ENCODE measurements around the gene PPEF2.

PPEF2 gene

DNA sequence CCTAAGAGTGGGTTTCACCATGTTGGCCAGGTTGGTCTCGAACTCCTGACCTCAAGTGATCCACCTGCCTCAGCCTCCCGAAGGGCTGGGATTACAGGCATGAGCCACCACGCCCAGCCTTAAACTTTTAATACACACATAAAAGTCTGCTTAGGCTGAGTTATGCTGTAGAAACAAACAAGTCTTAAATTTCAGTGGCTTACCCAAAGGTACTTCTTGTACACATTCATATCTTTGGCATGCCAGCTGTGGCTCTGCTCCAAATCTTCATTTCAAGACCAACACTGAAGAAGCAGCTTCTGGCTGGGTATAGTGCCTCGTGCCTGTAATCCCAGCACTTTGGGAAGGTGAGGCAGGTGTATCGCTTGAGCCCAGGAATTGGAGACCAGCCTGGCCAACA, 80.3 kb downstream of the PPEF2 start:
- no peak for TF ChIP-seq CTCF (IDR thresholded peaks at IDR 0.05)

DNA sequence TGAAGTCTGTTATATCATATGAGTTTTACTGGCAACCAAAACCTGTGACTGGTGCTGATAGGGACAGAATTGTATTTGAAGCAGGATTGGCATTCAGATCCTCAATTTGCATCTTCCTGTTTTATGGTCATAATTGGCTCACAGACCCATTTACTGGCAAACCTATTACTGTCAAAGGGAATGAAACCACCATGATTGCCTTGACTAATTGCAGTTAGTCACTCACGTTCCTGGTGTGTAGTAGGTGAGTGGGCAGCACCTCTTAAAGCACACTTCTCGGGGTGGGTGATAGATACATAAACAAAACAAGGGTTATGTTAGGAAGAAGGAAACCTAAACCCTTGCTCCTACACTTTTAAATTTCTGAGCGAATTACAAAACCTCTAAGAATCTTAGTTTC, 81.0 kb downstream of the PPEF2 start:
- TF ChIP-seq CTCF (IDR thresholded peaks at IDR 0.05): no peak

DNA sequence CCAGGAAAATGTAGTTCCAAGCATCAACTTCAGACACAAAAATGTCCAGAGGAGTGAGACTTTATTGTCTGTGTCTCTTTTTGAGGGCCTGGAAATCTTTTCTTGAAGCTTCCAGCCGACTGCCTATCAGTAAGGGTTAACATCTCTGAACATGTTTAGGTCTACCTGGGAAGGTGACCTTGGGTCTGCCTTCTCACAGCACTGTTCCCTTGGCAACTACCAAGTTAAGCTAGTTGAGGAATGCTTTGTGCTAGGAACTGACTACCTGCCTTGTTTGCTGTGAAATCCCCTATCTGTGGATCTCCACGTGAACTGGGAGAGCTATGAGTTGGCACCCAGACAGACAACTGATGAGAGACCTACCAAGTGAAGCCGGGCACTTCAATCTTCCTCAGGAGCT, 81.6 kb downstream of the PPEF2 start:
- no peak for TF ChIP-seq CTCF (IDR thresholded peaks at IDR 0.05)

GRCh38 chr4:75820197-75820596, 82.1 kb downstream of the PPEF2 start:
- TF ChIP-seq CTCF (IDR thresholded peaks at IDR 0.05): no peak

- TF ChIP-seq CTCF (IDR thresholded peaks at IDR 0.05): no peak
These were observed 83.1 kb downstream of the PPEF2 start for GRCh38 chr4:75819121-75819520.

DNA sequence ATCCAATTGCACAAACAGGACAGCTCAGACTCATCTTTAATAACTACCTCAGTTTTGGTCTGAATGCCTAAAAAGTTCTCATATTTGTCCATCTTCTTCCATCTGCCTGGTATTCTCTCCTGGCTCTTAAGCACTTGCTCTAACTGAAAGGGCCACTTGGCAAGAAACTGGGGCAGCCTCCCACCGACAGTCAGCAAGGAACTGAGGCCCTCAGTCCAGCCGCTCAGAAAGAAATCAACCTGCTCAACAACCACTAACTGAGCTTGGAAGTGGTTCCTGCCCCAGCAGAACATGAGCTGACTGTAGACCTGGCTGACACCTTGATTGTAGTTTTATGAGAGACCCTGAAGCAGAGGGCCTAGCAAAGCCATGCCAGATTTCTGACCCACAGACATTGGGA, 84.4 kb downstream of the PPEF2 start:
- no peak for TF ChIP-seq CTCF (IDR thresholded peaks at IDR 0.05)

All from LNCAP (cell line).